Sigmoid colon (tissue), 7 donors: ENCODE data around the gene PLXND1. TPM values are rescaled to one million over a fixed set of nuclear protein-coding genes. Genes with fewer than 3 reads are reported as not detected.
"Not testable (repeated sequence)": the region's sequence is repeated elsewhere in the genome, so short reads cannot be mapped to it uniquely, and the experiment has no call there.

ENCODE experiments used
- DNase-seq: peaks from one replicate; pipeline ENCODE4 v3.0.0-alpha.2; 2019
- H3K27ac ChIP-seq, 4 donors: fragments of 200-600 bp; sonication (generic); one replicate each; pipeline ENCODE4 v1.5.1; 2016 to 2019; ENCODE audit warnings: mild to moderate bottlenecking in 1 of 4
- H3K27me3 ChIP-seq, 3 donors: fragments of 200-600 bp; sonication (generic); one replicate each; pipeline ENCODE4 v1.5.1; 2019; ENCODE audit warnings: mild to moderate bottlenecking in 1 of 3
- H3K36me3 ChIP-seq, 4 donors: fragments of 200-600 bp; sonication (generic); one replicate each; pipeline ENCODE4 v1.5.1; 2016 to 2019
- H3K4me1 ChIP-seq, 4 donors: fragments of 200-600 bp; sonication (generic); one replicate each; pipeline ENCODE4 v1.5.1; 2017 to 2019
- H3K4me3 ChIP-seq, 4 donors: fragments of 200-600 bp; sonication (generic); one replicate each; pipeline ENCODE4 v1.5.1; 2017 to 2019; ENCODE audit warnings: mild to moderate bottlenecking in 2 of 4, moderate library complexity in 1 of 4
- H3K9me3 ChIP-seq, 4 donors: fragments of 200-600 bp in 3 of 4; sonication (generic) in 3 of 4; one replicate each; pipeline versions ENCODE4 v1.5.1 to v1.6.1; 2013 to 2019
- CTCF ChIP-seq, 4 experiments: fragments of 450-650 bp in 3 of 4; fragments of 200-600 bp in 1 of 4; IDR thresholded peaks; one replicate each; pipeline ENCODE4 v1.5.1; 2016 to 2019; ENCODE audit warnings: antibody characterized with exemption in 4 of 4, mild to moderate bottlenecking in 3 of 4, moderate library complexity in 2 of 4
- EP300 ChIP-seq, 4 donors: sonication (generic); formaldehyde crosslinking; IDR thresholded peaks; one replicate each; pipeline ENCODE4 v1.6.1; 2017; ENCODE audit warnings: antibody characterized with exemption in 4 of 4
- POLR2A ChIP-seq, 2 donors: fragments of 450-650 bp; IDR thresholded peaks; one replicate each; pipeline ENCODE4 v1.6.1; 2016; ENCODE audit warnings: antibody characterized with exemption in 2 of 2, mild to moderate bottlenecking in 2 of 2, moderate library complexity in 2 of 2
- POLR2AphosphoS5 ChIP-seq, 4 donors: sonication (generic); formaldehyde crosslinking; IDR thresholded peaks; one replicate each; pipeline ENCODE4 v1.6.1; 2017; ENCODE audit warnings: antibody characterized with exemption in 4 of 4
- WGBS, 2 donors: extraction: QIAGEN DNeasy Blood & Tissue Kit; methylation state at CpG; one replicate each; pipeline ENCODE4 v1.1.7; 2013; 5-methylcytosine and 5-hydroxymethylcytosine counted together
- intact Hi-C: fragments of 100-400 bp; cut with DNase I; formaldehyde crosslinking; loops from one replicate; pipeline ENCODE4 v1.15.1; 2023
- polyA plus RNA-seq, 3 donors: library from polyadenylated mRNA; stranded (reverse); fragments of 200-250 nt; gene quantifications; one replicate each; pipeline ENCODE4 v1.2.3, GENCODE V29; 2013
- total RNA-seq, 4 donors: library from RNA; depleted of rRNA; stranded (reverse); fragments of >200 nt; gene quantifications; one replicate each; pipeline ENCODE4 v1.1.0, GENCODE V29; 2016
- donor health status: healthy with polysubstance abuse.
- donor health status: Bipolar disorder and iron deficiency.
- donor health status: healthy.

Gene PLXND1
- total and polyA plus RNA-seq, 7 donors: 9.6 to 77.0 (median 42.0) TPM

DNA sequence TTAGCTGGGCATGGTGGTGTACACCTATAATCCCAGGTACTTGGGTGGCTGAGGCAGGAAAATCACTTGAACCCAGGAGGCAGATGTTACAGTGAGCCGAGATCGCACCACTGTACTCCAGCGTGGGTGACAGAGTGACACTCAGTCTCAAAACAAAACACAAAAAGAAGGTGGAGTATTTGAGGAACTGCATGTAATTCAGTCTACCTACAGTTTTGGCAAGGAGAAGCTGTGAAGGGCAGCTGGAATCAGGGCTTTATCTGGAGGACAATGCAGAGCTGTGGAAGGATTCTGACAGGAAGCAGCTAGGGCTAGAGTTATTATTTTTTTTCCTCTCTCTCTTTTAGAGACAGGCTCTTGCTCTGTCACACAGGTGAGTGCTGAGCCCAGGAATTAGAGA is 56.7 kb downstream of the PLXND1 start:
- intact Hi-C loops: no loop called here
- TF ChIP-seq CTCF (IDR thresholded peaks at IDR 0.05) (no peak), POLR2A (IDR thresholded peaks at IDR 0.05) (no peak), EP300 (IDR thresholded peaks at IDR 0.05) (no peak), POLR2AphosphoS5 (IDR thresholded peaks at IDR 0.05) (no peak)
- no peak for DNase-seq
- no peaks in the 10 kb centered on the region for H3K36me3 ChIP-seq
- peaks cover 0 to 10% (median 4%) of the 10 kb centered on the region in 4 donors for H3K4me1 ChIP-seq
- no peak overlapping the region for H3K4me3 ChIP-seq
- no peaks in the 10 kb centered on the region for H3K27me3 ChIP-seq
- H3K27ac ChIP-seq: no peak overlapping the region
- no peaks in the 10 kb centered on the region for H3K9me3 ChIP-seq
- 68 to 91% methylated on average over 3 of the region's 3 CpGs for WGBS, 2 donors

GRCh38 chr3:129549006-129549800 is 57.3 kb downstream of the PLXND1 start:
- TF ChIP-seq POLR2A (IDR thresholded peaks at IDR 0.05): no peak
- no peak for TF ChIP-seq POLR2AphosphoS5 (IDR thresholded peaks at IDR 0.05)
- no peak for TF ChIP-seq CTCF (IDR thresholded peaks at IDR 0.05)
- TF ChIP-seq EP300 (IDR thresholded peaks at IDR 0.05): no peak
- intact Hi-C loops: no loop called here
- Histone ChIP-seq H3K27me3 (no peaks in the 10 kb centered on the region), H3K36me3 (no peaks in the 10 kb centered on the region), H3K4me3 (no peak overlapping the region), H3K27ac (no peak overlapping the region), H3K4me1 (peaks cover 0 to 4% (median 1%) of the 10 kb centered on the region in 4 donors), H3K9me3 (no peaks in the 10 kb centered on the region)
- DNase-seq: no peak
- 91 to 92% methylated on average over 18 of the region's 18 CpGs for WGBS, 2 donors

- Histone ChIP-seq H3K9me3 (no peaks in the 10 kb centered on the region), H3K4me1 (no peaks in the 10 kb centered on the region), H3K27me3 (no peaks in the 10 kb centered on the region), H3K27ac (no peak overlapping the region), H3K4me3 (no peak overlapping the region), H3K36me3 (no peaks in the 10 kb centered on the region)
- WGBS, 2 donors: 83 to 86% methylated on average over 19 of the region's 19 CpGs
- peak; percentile 59 for DNase-seq
- TF ChIP-seq POLR2A (IDR thresholded peaks at IDR 0.05) (no peak), EP300 (IDR thresholded peaks at IDR 0.05) (no peak), POLR2AphosphoS5 (IDR thresholded peaks at IDR 0.05) (no peak), CTCF (IDR thresholded peaks at IDR 0.05) (no peak)
- intact Hi-C loops: no loop called here
These were observed 58.1 kb downstream of the PLXND1 start for GRCh38 chr3:129548104-129548965.

GRCh38 chr3:129547241-129547640 is 59.2 kb downstream of the PLXND1 start:
- TF ChIP-seq POLR2A (IDR thresholded peaks at IDR 0.05) (no peak), EP300 (IDR thresholded peaks at IDR 0.05) (no peak), POLR2AphosphoS5 (IDR thresholded peaks at IDR 0.05) (no peak), CTCF (IDR thresholded peaks at IDR 0.05) (no peak)
- Histone ChIP-seq H3K9me3 (no peaks in the 10 kb centered on the region), H3K27me3 (no peaks in the 10 kb centered on the region), H3K4me1 (no peaks in the 10 kb centered on the region), H3K27ac (no peak overlapping the region), H3K4me3 (no peak overlapping the region), H3K36me3 (no peaks in the 10 kb centered on the region)
- no peak for DNase-seq
- 95 to 96% methylated on average over 24 of the region's 24 CpGs for WGBS, 2 donors
- intact Hi-C loops: no loop called here

GRCh38 chr3:129545951-129546350 is 60.5 kb downstream of the PLXND1 start:
- H3K36me3 ChIP-seq, H3K4me3 ChIP-seq, H3K9me3 ChIP-seq, DNase-seq, intact Hi-C loops, H3K4me1 ChIP-seq, H3K27ac ChIP-seq, H3K27me3 ChIP-seq: not testable (repeated sequence)
- 87 to 92% methylated on average over 3 of the region's 3 CpGs for WGBS, 2 donors
